ENCODE measurements around the gene IL27RA.

IL27RA gene

DNA sequence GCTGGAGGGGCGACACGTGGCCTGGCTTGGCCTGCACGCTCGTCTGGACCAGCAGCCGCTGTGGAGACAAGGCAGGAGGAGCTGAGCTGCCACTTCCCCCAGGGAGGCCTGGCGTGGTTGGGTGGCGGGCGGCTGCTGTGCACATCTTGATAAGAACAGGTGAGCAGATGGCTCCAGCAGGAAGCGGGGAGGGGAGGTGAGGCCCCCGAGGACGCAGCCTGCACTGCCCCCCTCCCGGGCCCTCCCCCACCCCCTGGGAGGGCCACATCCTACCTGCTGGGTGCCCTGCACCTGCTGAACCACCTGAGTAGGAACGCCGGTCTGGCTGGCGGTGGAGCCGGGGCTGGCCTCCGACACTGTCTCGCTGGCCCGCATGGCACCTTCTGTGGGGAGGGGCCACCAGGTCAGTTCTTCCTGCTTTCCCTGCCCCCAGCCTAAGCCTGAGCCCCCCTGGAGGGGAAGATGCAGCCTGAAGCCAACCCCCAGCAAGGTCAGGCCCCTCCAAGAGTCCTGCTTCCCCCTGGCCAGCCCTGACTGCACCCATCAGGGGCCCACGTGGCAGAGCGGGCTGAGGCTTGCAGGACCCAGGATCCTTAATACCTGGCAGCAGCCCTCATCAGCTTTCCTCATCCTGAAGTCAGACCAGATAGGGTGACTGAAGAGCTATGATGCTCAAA is 48.2 kb upstream of the IL27RA start:
- Histone ChIP-seq H4K20me1 (ENCODE audit: insufficient read depth, low read length) (no peaks in the 10 kb centered on the region), H3K79me2 (ENCODE audit: insufficient read depth, low read length) (no peaks in the 10 kb centered on the region), H2AFZ (ENCODE audit: low read depth, low read length) (no peak overlapping the region), H3K27ac (ENCODE audit: low read length) (no peak overlapping the region), H3K4me2 (ENCODE audit: insufficient read depth, low read length) (no peak overlapping the region), H3K27me3 (ENCODE audit: insufficient read depth, low read length, poor library complexity) (no peaks in the 10 kb centered on the region), H3K9me3 (ENCODE audit: insufficient read depth, low read length, severe bottlenecking) (no peaks in the 10 kb centered on the region), H3K4me1 (ENCODE audit: insufficient read depth, low read length) (peaks cover 29% of the 10 kb centered on the region), H3K36me3 (ENCODE audit: insufficient read depth, low read length) (peaks cover 36% of the 10 kb centered on the region), H3K4me3 (ENCODE audit: low read depth in 1 of 2, low read length in 2 of 2) (no peak overlapping the region), H3K9ac (ENCODE audit: low read depth, low read length) (no peak overlapping the region)
- ATAC-seq (ENCODE audit: insufficient read depth, low read depth) (no peak), DNase-seq (no peak)
- TF ChIP-seq, protein P1, sequence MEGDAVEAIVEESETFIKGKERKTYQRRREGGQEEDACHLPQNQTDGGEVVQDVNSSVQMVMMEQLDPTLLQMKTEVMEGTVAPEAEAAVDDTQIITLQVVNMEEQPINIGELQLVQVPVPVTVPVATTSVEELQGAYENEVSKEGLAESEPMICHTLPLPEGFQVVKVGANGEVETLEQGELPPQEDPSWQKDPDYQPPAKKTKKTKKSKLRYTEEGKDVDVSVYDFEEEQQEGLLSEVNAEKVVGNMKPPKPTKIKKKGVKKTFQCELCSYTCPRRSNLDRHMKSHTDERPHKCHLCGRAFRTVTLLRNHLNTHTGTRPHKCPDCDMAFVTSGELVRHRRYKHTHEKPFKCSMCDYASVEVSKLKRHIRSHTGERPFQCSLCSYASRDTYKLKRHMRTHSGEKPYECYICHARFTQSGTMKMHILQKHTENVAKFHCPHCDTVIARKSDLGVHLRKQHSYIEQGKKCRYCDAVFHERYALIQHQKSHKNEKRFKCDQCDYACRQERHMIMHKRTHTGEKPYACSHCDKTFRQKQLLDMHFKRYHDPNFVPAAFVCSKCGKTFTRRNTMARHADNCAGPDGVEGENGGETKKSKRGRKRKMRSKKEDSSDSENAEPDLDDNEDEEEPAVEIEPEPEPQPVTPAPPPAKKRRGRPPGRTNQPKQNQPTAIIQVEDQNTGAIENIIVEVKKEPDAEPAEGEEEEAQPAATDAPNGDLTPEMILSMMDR (IDR thresholded peaks at IDR 0.05; ENCODE audit: borderline replicate concordance, extremely low read depth, low read length, poor library complexity, severe bottlenecking) = no peak
- TF ChIP-seq EZH2 (IDR thresholded peaks at IDR 0.05; ENCODE audit: borderline replicate concordance, low read depth, low read length, severe bottlenecking) = no peak

DNA sequence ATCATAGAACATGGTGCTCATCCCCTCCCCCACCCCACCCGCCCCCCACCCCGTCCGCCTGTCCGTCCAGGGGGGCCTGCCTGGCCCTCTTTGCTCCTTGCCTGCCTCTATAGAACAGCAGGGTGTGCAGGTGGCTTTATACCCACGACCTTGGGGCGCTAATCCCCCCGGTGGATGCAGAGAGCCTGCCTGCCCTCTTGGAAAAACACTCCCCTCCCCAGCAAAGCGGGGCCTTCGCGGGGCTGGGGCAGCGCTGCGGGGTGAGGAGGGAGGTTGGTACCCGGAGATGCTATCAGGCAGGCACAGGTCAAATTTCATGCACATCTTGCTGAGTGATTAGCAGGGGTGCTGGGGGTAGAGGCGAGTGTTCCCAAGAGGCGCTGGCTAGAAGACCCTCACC is 47.4 kb upstream of the IL27RA start:
- H3K4me2 ChIP-seq (ENCODE audit: insufficient read depth, low read length) = no peak overlapping the region

DNA sequence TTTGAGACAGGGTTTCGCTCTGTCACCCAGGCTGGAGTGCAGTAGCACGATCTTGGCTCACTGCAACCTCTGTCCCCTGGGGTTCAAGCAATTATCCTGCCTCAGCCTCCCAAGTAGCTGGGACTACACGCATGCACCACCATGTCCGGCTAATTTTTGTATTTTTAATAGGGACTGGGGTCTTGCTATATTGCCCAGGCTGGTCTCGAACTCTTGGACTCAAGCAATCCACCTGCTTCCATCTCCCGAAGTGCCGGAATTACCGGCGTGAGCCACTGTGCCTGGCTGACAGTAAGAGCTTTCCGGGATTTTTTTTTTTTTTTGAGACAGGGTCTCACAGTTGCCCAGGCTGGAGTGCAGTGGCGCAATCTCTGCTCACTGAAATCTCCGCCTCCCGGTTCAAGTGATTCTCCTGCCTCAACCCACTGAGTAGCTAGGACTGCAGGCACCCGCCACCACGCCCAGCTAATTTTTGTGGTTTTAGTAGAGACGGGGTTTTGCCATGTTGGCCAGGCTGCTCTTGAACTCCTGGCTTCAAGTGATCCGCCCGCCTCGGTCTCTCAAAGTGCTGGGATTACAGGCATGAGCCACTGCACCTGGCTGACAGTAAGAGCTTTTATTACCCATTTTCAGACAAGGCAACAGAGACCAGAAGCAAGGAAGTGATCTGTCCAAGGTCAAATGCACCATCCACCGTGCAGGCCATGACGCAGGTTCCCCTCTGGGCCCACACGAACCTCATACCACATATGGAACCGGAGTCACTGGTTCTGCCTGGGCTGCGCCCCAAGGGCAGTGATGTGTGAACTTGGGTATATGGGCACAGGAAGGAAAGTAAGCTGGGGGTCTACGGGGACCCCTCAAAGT is 46.5 kb upstream of the IL27RA start:
- Histone ChIP-seq H3K27me3 (ENCODE audit: insufficient read depth, low read length, poor library complexity) (no peaks in the 10 kb centered on the region), H3K27ac (ENCODE audit: low read length) (peak overlapping the region; percentile 94), H3K4me1 (ENCODE audit: insufficient read depth, low read length) (peaks cover 30% of the 10 kb centered on the region), H3K9ac (ENCODE audit: low read depth, low read length) (no peak overlapping the region), H2AFZ (ENCODE audit: low read depth, low read length) (no peak overlapping the region), H4K20me1 (ENCODE audit: insufficient read depth, low read length) (no peaks in the 10 kb centered on the region), H3K9me3 (ENCODE audit: insufficient read depth, low read length, severe bottlenecking) (no peaks in the 10 kb centered on the region), H3K4me3 (ENCODE audit: low read depth in 1 of 2, low read length in 2 of 2) (no peak overlapping the region), H3K79me2 (ENCODE audit: insufficient read depth, low read length) (no peaks in the 10 kb centered on the region), H3K36me3 (ENCODE audit: insufficient read depth, low read length) (peaks cover 38% of the 10 kb centered on the region), H3K4me2 (ENCODE audit: insufficient read depth, low read length) (no peak overlapping the region)
- ATAC-seq (ENCODE audit: insufficient read depth, low read depth) (no peak), DNase-seq (no peak)
- no peak for TF ChIP-seq EZH2 (IDR thresholded peaks at IDR 0.05; ENCODE audit: borderline replicate concordance, low read depth, low read length, severe bottlenecking)
- TF ChIP-seq, protein P1 (IDR thresholded peaks at IDR 0.05; ENCODE audit: borderline replicate concordance, extremely low read depth, low read length, poor library complexity, severe bottlenecking) = no peak

More for the DNA sequence above, 47.4 kb upstream of the IL27RA start:
- Histone ChIP-seq H3K9ac (ENCODE audit: low read depth, low read length) (no peak overlapping the region), H3K36me3 (ENCODE audit: insufficient read depth, low read length) (peaks cover 37% of the 10 kb centered on the region), H3K4me3 (ENCODE audit: low read depth in 1 of 2, low read length in 2 of 2) (no peak overlapping the region), H3K79me2 (ENCODE audit: insufficient read depth, low read length) (no peaks in the 10 kb centered on the region), H3K4me1 (ENCODE audit: insufficient read depth, low read length) (peaks cover 30% of the 10 kb centered on the region), H3K27ac (ENCODE audit: low read length) (no peak overlapping the region), H3K9me3 (ENCODE audit: insufficient read depth, low read length, severe bottlenecking) (no peaks in the 10 kb centered on the region), H4K20me1 (ENCODE audit: insufficient read depth, low read length) (no peaks in the 10 kb centered on the region), H2AFZ (ENCODE audit: low read depth, low read length) (no peak overlapping the region), H3K27me3 (ENCODE audit: insufficient read depth, low read length, poor library complexity) (no peaks in the 10 kb centered on the region)
- ATAC-seq (ENCODE audit: insufficient read depth, low read depth) = no peak
- peak; percentile 31 for DNase-seq
- TF ChIP-seq, protein P1 (IDR thresholded peaks at IDR 0.05; ENCODE audit: borderline replicate concordance, extremely low read depth, low read length, poor library complexity, severe bottlenecking) = no peak
- no peak for TF ChIP-seq EZH2 (IDR thresholded peaks at IDR 0.05; ENCODE audit: borderline replicate concordance, low read depth, low read length, severe bottlenecking)

All from DND-41 (cell line).